Fibroblast of skin of back (primary cell): ENCODE data around the gene CRYBG3.
"Not testable (repeated sequence)": the region's sequence is repeated elsewhere in the genome, so short reads cannot be mapped to it uniquely, and the experiment has no call there.

ENCODE experiments used
- DNase-seq: peaks from one replicate; pipeline ENCODE4 v3.0.0-alpha.2; 2013

The CRYBG3 gene

GRCh38 chr3:97899331-97899730 lies 77.5 kb downstream of the CRYBG3 start:
- no peak for DNase-seq

- DNase-seq = no peak
Measured at GRCh38 chr3:97901313-97902248, 79.8 kb downstream of the CRYBG3 start.

- DNase-seq = not testable (repeated sequence)
Measured at GRCh38 chr3:97909830-97910229, 88.0 kb downstream of the CRYBG3 start.

- not testable (repeated sequence) for DNase-seq
Measured at GRCh38 chr3:97910236-97910831, 88.5 kb downstream of the CRYBG3 start.

- no peak for DNase-seq
Measured at GRCh38 chr3:97910931-97911351, 89.1 kb downstream of the CRYBG3 start.

- DNase-seq = no peak
Measured at GRCh38 chr3:97911459-97911858, 89.6 kb downstream of the CRYBG3 start.

- peak; percentile 5 for DNase-seq
Measured at GRCh38 chr3:97914388-97914787, 92.6 kb downstream of the CRYBG3 start.

- DNase-seq = no peak
Measured at GRCh38 chr3:97916576-97916975, 94.8 kb downstream of the CRYBG3 start.

GRCh38 chr3:97917813-97918536 lies 96.2 kb downstream of the CRYBG3 start:
- DNase-seq = no peak

GRCh38 chr3:97927704-97928103 lies 105.9 kb downstream of the CRYBG3 start:
- peak; percentile 48 for DNase-seq

GRCh38 chr3:97928986-97929385 lies 107.2 kb downstream of the CRYBG3 start:
- no peak for DNase-seq

- no peak for DNase-seq
Measured at GRCh38 chr3:97930018-97930417, 108.2 kb downstream of the CRYBG3 start.

GRCh38 chr3:97931218-97931617 lies 109.4 kb downstream of the CRYBG3 start:
- no peak for DNase-seq

- no peak for DNase-seq
Measured at GRCh38 chr3:97932387-97932801, 110.6 kb downstream of the CRYBG3 start.

- DNase-seq = no peak
Measured at GRCh38 chr3:97934980-97935695, 113.3 kb downstream of the CRYBG3 start.

- no peak for DNase-seq
Measured at GRCh38 chr3:97935842-97936241, 114.0 kb downstream of the CRYBG3 start.

GRCh38 chr3:97937205-97937604 lies 115.4 kb downstream of the CRYBG3 start:
- no peak for DNase-seq

GRCh38 chr3:97938444-97938843 lies 116.6 kb downstream of the CRYBG3 start:
- DNase-seq = peak; percentile 38

- no peak for DNase-seq
Measured at GRCh38 chr3:97939401-97939800, 117.6 kb downstream of the CRYBG3 start.

GRCh38 chr3:97940034-97940433 lies 118.2 kb downstream of the CRYBG3 start:
- no peak for DNase-seq

GRCh38 chr3:97942801-97943546 lies 121.2 kb downstream of the CRYBG3 start:
- DNase-seq = no peak
